Heart left ventricle (tissue), 13 donors: ENCODE data around the gene WIPF3.

ENCODE experiments used
- POLR2A ChIP-seq, 2 donors: fragments of 450-650 bp; IDR thresholded peaks; one replicate each; pipeline ENCODE4 v1.6.1; 2017; ENCODE audit warnings: antibody characterized with exemption in 2 of 2, mild to moderate bottlenecking in 2 of 2, moderate library complexity in 2 of 2
- TF ChIP-seq, protein P1 (sequence below), 12 donors: fragments of 200-600 bp; sonication (generic) in 4 of 12; IDR thresholded peaks; one replicate each; pipeline versions ENCODE4 v1.5.0 to v1.8.0; 2018 to 2022; ENCODE audit warnings: antibody characterized with exemption in 12 of 12, mild to moderate bottlenecking in 5 of 12
- donor health status: ischemic (EF 13 %, LVEDD 7.1; RV severe dilation, severe dysfunction).
- donor health status: DM: no; HTN: yes; CAD: no.
- donor health status: DM: no; HTN: no; CAD: no.
- donor health status: ischemic (EF 25% LVEDD 6.9; RV normal size, moderate dysfunction).
- donor health status: ischemic (EF 25% LVEDD 5.7; RV mildly dilated, moderate dysfunction).
- donor health status: ischemic (EF 35%, LVEDD 5.7; RV mildly dilated, moderate dysfunction).
- donor health status: nonischemic (EF 11% LVEDD 7.7; RV severe dilation, severe dysfunction).
- donor health status: DM: yes; HTN: yes; CAD: no.
- donor health status: PGD.
- donor health status: ischemic (EF 29% LVEDD 5.4; RV normal size, mild dysfunction).
- donor health status: nonischemic (EF 23%, LVEDD 6.1; RV moderate dilation, normal function).

DNA sequence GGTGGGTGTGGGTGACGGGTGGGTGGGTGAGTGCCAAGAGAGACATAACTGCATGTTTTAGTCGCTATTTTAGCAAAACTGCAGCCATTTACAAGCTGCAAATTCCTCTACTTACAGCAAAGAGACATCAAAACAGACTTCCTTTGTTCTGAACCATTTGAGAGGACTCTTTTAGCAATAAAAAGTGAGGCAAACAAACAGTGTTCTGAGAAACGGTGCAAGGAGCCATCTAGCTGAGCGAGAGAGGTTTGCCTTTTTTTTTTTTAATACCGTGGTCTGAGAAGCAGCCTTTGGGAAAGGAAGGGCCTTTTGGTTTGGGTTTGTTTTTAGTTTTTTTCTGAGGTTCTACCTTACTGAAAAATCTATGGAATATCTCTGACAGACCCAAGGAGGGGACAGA is 120.4 kb downstream of the WIPF3 start:
- TF ChIP-seq, protein P1, sequence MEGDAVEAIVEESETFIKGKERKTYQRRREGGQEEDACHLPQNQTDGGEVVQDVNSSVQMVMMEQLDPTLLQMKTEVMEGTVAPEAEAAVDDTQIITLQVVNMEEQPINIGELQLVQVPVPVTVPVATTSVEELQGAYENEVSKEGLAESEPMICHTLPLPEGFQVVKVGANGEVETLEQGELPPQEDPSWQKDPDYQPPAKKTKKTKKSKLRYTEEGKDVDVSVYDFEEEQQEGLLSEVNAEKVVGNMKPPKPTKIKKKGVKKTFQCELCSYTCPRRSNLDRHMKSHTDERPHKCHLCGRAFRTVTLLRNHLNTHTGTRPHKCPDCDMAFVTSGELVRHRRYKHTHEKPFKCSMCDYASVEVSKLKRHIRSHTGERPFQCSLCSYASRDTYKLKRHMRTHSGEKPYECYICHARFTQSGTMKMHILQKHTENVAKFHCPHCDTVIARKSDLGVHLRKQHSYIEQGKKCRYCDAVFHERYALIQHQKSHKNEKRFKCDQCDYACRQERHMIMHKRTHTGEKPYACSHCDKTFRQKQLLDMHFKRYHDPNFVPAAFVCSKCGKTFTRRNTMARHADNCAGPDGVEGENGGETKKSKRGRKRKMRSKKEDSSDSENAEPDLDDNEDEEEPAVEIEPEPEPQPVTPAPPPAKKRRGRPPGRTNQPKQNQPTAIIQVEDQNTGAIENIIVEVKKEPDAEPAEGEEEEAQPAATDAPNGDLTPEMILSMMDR (IDR thresholded peaks at IDR 0.05) = no peak
- no peak for TF ChIP-seq POLR2A (IDR thresholded peaks at IDR 0.05)
